ENCODE results near the gene CEP43. TPM values are rescaled to one million over a fixed set of nuclear protein-coding genes. Genes with fewer than 3 reads are reported as not detected.
A peak's percentile ranks its signal among the peaks of the same experiment; 100 is the strongest.

CEP43 gene
- total RNA-seq, 1 experiment from 2014 or later: 25.1 TPM

DNA sequence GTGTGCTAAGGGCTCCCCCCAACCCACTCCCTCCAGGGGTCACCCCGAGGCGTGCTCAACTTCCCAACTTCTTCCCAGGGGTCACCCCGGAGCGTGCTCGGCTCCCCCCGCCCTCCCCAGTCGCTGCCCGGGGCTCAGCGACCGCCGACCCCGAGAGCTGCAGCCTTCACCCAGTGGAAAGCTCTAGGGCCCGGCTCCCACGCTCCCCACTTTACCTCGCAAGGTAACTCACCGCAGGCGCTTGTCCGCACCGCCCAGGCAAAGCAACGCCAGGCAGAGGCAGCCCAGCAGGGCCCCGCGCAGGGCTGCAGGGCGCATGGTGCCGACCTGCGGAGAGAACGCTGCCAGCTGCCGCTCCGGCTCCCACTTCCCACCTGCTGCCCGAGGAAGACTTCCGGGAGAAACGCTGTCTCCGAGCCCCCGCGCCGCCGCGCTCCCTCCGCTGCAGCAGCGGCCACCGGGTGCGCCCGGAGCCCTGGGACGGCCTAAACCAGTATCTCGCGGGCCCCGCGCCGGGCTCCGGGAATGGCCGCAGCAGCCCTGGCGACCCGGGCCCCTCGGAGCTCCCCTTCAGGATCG, 43.2 kb upstream of the CEP43 start (continued):
- no peak for TF ChIP-seq ZNF219 (CRISPR knock-in tag; IDR thresholded peaks at IDR 0.05; ENCODE audit: borderline replicate concordance)
- TF ChIP-seq, protein P1, sequence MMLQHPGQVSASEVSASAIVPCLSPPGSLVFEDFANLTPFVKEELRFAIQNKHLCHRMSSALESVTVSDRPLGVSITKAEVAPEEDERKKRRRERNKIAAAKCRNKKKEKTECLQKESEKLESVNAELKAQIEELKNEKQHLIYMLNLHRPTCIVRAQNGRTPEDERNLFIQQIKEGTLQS (CRISPR knock-in tag; conservative IDR thresholded peaks at IDR 0.05): no peak

DNA sequence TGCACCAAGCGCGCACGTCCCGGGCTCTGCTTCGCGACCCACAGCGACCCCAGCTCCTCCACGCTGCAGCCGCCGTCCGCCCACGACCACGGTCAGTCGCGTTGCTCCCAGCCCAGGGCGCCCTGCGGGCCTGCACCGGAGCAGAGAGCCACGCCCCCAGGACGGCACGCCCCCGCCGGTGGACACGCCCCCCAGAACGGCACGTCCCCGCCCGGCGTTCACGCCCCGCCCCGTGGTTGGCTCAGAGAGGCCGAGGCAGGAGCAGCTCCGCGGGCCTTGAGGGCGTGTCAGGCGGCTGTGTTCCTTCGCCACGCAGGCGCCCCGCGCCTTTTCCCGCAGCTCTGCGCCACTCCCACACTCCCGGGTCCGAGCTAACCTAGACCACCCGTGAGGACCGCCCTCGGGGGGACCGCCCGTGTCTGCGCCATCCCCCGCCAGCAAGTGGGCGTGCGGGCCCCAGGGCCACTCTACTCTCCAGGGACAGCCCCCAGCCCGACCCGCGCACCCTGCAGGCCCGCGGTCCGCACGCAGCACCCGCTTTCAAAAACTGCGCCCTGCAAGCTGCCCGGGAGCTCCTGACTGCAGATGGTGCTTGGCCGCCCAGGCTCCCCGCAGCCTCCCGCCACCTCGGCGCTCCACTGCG, 42.6 kb upstream of the CEP43 start, which contains the start of gene RNASET2:
Gene RNASET2 (minus strand): TSS at position 107 of the 643 bp plus-strand sequence. CDS start 368 bp downstream, outside the sequence.
- ATAC-seq (peak; percentile 88), DNase-seq (ENCODE audit: low spot score) (peak; percentile 98)
- ChIA-PET POLR2A (interaction anchor here (0.5 to 1.7 kb wide), 3 partner anchors 42 to 181 kb away, joined by 3 to 12 read pairs (median 8); partner anchors contain the start of gene CEP43), CTCF (interaction anchor here (1.0 to 3.3 kb wide), 4 partner anchors 18 to 181 kb away, joined by 3 to 20 read pairs (median 11); no protein-coding TSS in a partner anchor)
- Mint-ChIP-seq H3K36me3 (peaks cover 9% of the 10 kb centered on the region), H3K4me3 (peak within 1 kb of the TSS; percentile 78), H3K4me1 (peaks cover 33% of the 10 kb centered on the region), H3K27ac (peak within 1 kb of the TSS; percentile 72; the same call in 1 of the 2 replicates), H3K9me3 (no peaks in the 10 kb centered on the region), H3K27me3 (ENCODE audit: low read depth) (peaks cover 12% of the 10 kb centered on the region)
- TF ChIP-seq, protein P2, sequence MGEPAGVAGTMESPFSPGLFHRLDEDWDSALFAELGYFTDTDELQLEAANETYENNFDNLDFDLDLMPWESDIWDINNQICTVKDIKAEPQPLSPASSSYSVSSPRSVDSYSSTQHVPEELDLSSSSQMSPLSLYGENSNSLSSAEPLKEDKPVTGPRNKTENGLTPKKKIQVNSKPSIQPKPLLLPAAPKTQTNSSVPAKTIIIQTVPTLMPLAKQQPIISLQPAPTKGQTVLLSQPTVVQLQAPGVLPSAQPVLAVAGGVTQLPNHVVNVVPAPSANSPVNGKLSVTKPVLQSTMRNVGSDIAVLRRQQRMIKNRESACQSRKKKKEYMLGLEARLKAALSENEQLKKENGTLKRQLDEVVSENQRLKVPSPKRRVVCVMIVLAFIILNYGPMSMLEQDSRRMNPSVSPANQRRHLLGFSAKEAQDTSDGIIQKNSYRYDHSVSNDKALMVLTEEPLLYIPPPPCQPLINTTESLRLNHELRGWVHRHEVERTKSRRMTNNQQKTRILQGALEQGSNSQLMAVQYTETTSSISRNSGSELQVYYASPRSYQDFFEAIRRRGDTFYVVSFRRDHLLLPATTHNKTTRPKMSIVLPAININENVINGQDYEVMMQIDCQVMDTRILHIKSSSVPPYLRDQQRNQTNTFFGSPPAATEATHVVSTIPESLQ (CRISPR knock-in tag; IDR thresholded peaks at IDR 0.05): no peak
- no peak for TF ChIP-seq ZNF138 (CRISPR knock-in tag; conservative IDR thresholded peaks at IDR 0.05)
- no peak for TF ChIP-seq ZNF121 (CRISPR knock-in tag; IDR thresholded peaks at IDR 0.05)
- peak; percentile 78 for TF ChIP-seq MAX (CRISPR knock-in tag; IDR thresholded peaks at IDR 0.05)
- no peak for TF ChIP-seq SMAD4 (CRISPR knock-in tag; IDR thresholded peaks at IDR 0.05)
- TF ChIP-seq, protein P3, sequence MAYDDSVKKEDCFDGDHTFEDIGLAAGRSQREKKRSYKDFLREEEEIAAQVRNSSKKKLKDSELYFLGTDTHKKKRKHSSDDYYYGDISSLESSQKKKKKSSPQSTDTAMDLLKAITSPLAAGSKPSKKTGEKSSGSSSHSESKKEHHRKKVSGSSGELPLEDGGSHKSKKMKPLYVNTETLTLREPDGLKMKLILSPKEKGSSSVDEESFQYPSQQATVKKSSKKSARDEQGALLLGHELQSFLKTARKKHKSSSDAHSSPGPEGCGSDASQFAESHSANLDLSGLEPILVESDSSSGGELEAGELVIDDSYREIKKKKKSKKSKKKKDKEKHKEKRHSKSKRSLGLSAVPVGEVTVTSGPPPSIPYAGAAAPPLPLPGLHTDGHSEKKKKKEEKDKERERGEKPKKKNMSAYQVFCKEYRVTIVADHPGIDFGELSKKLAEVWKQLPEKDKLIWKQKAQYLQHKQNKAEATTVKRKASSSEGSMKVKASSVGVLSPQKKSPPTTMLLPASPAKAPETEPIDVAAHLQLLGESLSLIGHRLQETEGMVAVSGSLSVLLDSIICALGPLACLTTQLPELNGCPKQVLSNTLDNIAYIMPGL (CRISPR knock-in tag; IDR thresholded peaks at IDR 0.05): peak; percentile 42; the same call in 1 of the 2 replicates
- TF ChIP-seq KAT7 (CRISPR knock-in tag; IDR thresholded peaks at IDR 0.05; ENCODE audit: borderline replicate concordance): 0 out of 2 replicates have a peak, but pooled peaks have one; percentile 72
- TF ChIP-seq, protein P4, sequence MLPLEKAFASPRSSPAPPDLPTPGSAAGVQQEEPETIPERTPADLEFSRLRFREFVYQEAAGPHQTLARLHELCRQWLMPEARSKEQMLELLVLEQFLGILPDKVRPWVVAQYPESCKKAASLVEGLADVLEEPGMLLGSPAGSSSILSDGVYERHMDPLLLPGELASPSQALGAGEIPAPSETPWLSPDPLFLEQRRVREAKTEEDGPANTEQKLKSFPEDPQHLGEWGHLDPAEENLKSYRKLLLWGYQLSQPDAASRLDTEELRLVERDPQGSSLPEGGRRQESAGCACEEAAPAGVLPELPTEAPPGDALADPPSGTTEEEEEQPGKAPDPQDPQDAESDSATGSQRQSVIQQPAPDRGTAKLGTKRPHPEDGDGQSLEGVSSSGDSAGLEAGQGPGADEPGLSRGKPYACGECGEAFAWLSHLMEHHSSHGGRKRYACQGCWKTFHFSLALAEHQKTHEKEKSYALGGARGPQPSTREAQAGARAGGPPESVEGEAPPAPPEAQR (CRISPR knock-in tag; IDR thresholded peaks at IDR 0.05): no peak
- no peak for TF ChIP-seq CBFB (CRISPR knock-in tag; IDR thresholded peaks at IDR 0.05; ENCODE audit: low read depth)
- TF ChIP-seq, protein P5, sequence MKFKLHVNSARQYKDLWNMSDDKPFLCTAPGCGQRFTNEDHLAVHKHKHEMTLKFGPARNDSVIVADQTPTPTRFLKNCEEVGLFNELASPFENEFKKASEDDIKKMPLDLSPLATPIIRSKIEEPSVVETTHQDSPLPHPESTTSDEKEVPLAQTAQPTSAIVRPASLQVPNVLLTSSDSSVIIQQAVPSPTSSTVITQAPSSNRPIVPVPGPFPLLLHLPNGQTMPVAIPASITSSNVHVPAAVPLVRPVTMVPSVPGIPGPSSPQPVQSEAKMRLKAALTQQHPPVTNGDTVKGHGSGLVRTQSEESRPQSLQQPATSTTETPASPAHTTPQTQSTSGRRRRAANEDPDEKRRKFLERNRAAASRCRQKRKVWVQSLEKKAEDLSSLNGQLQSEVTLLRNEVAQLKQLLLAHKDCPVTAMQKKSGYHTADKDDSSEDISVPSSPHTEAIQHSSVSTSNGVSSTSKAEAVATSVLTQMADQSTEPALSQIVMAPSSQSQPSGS (CRISPR knock-in tag; IDR thresholded peaks at IDR 0.05; ENCODE audit: borderline replicate concordance, low read depth): no peak
- TF ChIP-seq, protein P6, sequence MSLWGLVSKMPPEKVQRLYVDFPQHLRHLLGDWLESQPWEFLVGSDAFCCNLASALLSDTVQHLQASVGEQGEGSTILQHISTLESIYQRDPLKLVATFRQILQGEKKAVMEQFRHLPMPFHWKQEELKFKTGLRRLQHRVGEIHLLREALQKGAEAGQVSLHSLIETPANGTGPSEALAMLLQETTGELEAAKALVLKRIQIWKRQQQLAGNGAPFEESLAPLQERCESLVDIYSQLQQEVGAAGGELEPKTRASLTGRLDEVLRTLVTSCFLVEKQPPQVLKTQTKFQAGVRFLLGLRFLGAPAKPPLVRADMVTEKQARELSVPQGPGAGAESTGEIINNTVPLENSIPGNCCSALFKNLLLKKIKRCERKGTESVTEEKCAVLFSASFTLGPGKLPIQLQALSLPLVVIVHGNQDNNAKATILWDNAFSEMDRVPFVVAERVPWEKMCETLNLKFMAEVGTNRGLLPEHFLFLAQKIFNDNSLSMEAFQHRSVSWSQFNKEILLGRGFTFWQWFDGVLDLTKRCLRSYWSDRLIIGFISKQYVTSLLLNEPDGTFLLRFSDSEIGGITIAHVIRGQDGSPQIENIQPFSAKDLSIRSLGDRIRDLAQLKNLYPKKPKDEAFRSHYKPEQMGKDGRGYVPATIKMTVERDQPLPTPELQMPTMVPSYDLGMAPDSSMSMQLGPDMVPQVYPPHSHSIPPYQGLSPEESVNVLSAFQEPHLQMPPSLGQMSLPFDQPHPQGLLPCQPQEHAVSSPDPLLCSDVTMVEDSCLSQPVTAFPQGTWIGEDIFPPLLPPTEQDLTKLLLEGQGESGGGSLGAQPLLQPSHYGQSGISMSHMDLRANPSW (CRISPR knock-in tag; conservative IDR thresholded peaks at IDR 0.05; ENCODE audit: low read depth): no peak
- peak; percentile 66; the same call in 1 of the 2 replicates for TF ChIP-seq FOXP1 (CRISPR knock-in tag; IDR thresholded peaks at IDR 0.05; ENCODE audit: borderline replicate concordance)
- 0 out of 2 replicates have a peak, but pooled peaks have one; percentile 14 for TF ChIP-seq ZNF263 (CRISPR knock-in tag; IDR thresholded peaks at IDR 0.05; ENCODE audit: low read depth)
- 0 out of 2 replicates have a peak, but pooled peaks have one; percentile 26 for TF ChIP-seq ZNF423 (CRISPR knock-in tag; IDR thresholded peaks at IDR 0.05)
- no peak for TF ChIP-seq OVOL2 (CRISPR knock-in tag; IDR thresholded peaks at IDR 0.05; ENCODE audit: borderline replicate concordance)
- peak; percentile 51; the same call in 1 of the 2 replicates for TF ChIP-seq TEAD1 (CRISPR knock-in tag; IDR thresholded peaks at IDR 0.05)
- peak; percentile 37 for TF ChIP-seq USF2 (CRISPR knock-in tag; IDR thresholded peaks at IDR 0.05)
- TF ChIP-seq, protein P7, sequence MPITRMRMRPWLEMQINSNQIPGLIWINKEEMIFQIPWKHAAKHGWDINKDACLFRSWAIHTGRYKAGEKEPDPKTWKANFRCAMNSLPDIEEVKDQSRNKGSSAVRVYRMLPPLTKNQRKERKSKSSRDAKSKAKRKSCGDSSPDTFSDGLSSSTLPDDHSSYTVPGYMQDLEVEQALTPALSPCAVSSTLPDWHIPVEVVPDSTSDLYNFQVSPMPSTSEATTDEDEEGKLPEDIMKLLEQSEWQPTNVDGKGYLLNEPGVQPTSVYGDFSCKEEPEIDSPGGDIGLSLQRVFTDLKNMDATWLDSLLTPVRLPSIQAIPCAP (CRISPR knock-in tag; IDR thresholded peaks at IDR 0.05): peak; percentile 40; the same call in 1 of the 2 replicates
- TF ChIP-seq HMGA2 (CRISPR knock-in tag; IDR thresholded peaks at IDR 0.05): no peak
- TF ChIP-seq ZNF671 (CRISPR knock-in tag; IDR thresholded peaks at IDR 0.05): no peak
